ENCODE results near the gene ICE2.

Gene ICE2

GRCh38 chr15:60473135-60473534 is 5.8 kb downstream of the ICE2 start:
- Histone ChIP-seq H3K27ac (replicated peaks) (no peak overlapping the region), H3K4me3 (replicated peaks; ENCODE audit: insufficient read depth, low read length) (no peak overlapping the region), H3K27me3 (ENCODE audit: insufficient read depth, poor library complexity, severe bottlenecking) (no peaks in the 10 kb centered on the region)
- TF ChIP-seq POLR2AphosphoS5 (IDR thresholded peaks at IDR 0.05; ENCODE audit: low read depth), result no peak
- no peak for DNase-seq (ENCODE audit: low read depth in 1 of 2, low spot score in 1 of 2)

- Histone ChIP-seq H3K4me3 (replicated peaks; ENCODE audit: insufficient read depth, low read length) (no peak overlapping the region), H3K27ac (replicated peaks) (no peak overlapping the region), H3K27me3 (ENCODE audit: insufficient read depth, poor library complexity, severe bottlenecking) (no peaks in the 10 kb centered on the region)
- no peak for DNase-seq (ENCODE audit: low read depth in 1 of 2, low spot score in 1 of 2)
- TF ChIP-seq REST (IDR thresholded peaks at IDR 0.05; ENCODE audit: insufficient replicate concordance, low read depth), result no peak
- no peak for TF ChIP-seq SPI1 (IDR thresholded peaks at IDR 0.05; ENCODE audit: borderline replicate concordance, low read depth)
- TF ChIP-seq CTCF (IDR thresholded peaks at IDR 0.05; ENCODE audit: insufficient read depth, low read length), result no peak
- TF ChIP-seq POLR2AphosphoS5 (IDR thresholded peaks at IDR 0.05; ENCODE audit: low read depth), result no peak
- no peak for TF ChIP-seq GABPA (IDR thresholded peaks at IDR 0.05; ENCODE audit: low read depth)
Measured at GRCh38 chr15:60471314-60471713, 7.6 kb downstream of the ICE2 start.

DNA sequence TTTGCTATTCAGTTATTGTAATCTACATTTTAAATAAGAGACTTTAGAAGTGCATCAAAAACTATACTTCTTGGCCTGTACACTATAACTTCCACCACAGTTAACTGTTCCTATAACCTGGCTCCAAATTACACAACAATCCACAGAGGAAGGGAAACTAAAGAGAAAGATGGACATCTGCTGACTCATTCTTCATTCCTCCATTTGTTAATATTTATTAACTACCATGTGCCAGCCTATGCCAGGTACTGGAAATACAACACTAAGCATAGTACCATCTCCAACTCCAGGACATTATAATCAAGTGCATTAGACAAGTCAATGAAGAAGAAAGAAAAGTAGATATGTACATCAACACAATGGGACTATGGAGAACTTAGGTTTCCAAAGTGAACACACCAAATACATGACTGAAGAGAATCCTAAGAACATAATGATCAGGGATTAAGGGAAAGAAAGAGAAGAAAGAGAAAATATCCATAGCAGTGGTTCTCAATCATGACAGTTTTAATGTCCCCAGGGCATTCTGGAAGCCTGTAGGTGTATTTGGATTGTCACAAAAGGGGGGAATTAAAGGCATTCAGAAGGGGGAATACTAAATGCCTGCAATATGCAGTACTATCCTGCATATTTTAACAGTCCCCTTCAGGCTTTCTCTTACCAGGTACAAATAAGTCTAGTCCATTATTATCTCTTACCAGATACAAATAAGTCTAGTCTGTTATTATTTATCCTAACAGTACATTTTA is 8.9 kb downstream of the ICE2 start:
- peak in 1 of 2 experiments; percentile 44 for DNase-seq (ENCODE audit: low read depth in 1 of 2, low spot score in 1 of 2)
- H3K27ac ChIP-seq (replicated peaks), result no peak overlapping the region
- TF ChIP-seq REST (IDR thresholded peaks at IDR 0.05; ENCODE audit: insufficient replicate concordance, low read depth) (no peak), GABPA (IDR thresholded peaks at IDR 0.05; ENCODE audit: low read depth) (no peak), POLR2AphosphoS5 (IDR thresholded peaks at IDR 0.05; ENCODE audit: low read depth) (no peak), CTCF (IDR thresholded peaks at IDR 0.05; ENCODE audit: insufficient read depth, low read length) (no peak), SPI1 (IDR thresholded peaks at IDR 0.05; ENCODE audit: borderline replicate concordance, low read depth) (no peak)
- H3K27me3 ChIP-seq (ENCODE audit: insufficient read depth, poor library complexity, severe bottlenecking), result no peaks in the 10 kb centered on the region
- no peak overlapping the region for H3K4me3 ChIP-seq (replicated peaks; ENCODE audit: insufficient read depth, low read length)

GRCh38 chr15:60464836-60465630 is 13.9 kb downstream of the ICE2 start:
- no peaks in the 10 kb centered on the region for H3K27me3 ChIP-seq (ENCODE audit: insufficient read depth, poor library complexity, severe bottlenecking)
- no peak for DNase-seq (ENCODE audit: low read depth in 1 of 2, low spot score in 1 of 2)
- no peak overlapping the region for H3K27ac ChIP-seq (replicated peaks)

More at GRCh38 chr15:60464836-60465630, 13.9 kb downstream of the ICE2 start:
- TF ChIP-seq POLR2AphosphoS5 (IDR thresholded peaks at IDR 0.05; ENCODE audit: low read depth) (no peak), REST (IDR thresholded peaks at IDR 0.05; ENCODE audit: insufficient replicate concordance, low read depth) (no peak)
- H3K4me3 ChIP-seq (replicated peaks; ENCODE audit: insufficient read depth, low read length), result no peak overlapping the region

Measured in HL-60 (cell line).